Stimulated activated CD8-positive, alpha-beta memory T cell treated with anti-CD3 and anti-CD28 coated beads, Interleukin-4, amount 100 ng/mL, for 48 hours (primary cell): ENCODE measurements around the gene DMP1.

ENCODE experiments used
- DNase-seq: peaks from one replicate; pipeline ENCODE4 v3.0.0-alpha.2; 2020

DMP1 gene, protein sequence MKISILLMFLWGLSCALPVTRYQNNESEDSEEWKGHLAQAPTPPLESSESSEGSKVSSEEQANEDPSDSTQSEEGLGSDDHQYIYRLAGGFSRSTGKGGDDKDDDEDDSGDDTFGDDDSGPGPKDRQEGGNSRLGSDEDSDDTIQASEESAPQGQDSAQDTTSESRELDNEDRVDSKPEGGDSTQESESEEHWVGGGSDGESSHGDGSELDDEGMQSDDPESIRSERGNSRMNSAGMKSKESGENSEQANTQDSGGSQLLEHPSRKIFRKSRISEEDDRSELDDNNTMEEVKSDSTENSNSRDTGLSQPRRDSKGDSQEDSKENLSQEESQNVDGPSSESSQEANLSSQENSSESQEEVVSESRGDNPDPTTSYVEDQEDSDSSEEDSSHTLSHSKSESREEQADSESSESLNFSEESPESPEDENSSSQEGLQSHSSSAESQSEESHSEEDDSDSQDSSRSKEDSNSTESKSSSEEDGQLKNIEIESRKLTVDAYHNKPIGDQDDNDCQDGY

DNA sequence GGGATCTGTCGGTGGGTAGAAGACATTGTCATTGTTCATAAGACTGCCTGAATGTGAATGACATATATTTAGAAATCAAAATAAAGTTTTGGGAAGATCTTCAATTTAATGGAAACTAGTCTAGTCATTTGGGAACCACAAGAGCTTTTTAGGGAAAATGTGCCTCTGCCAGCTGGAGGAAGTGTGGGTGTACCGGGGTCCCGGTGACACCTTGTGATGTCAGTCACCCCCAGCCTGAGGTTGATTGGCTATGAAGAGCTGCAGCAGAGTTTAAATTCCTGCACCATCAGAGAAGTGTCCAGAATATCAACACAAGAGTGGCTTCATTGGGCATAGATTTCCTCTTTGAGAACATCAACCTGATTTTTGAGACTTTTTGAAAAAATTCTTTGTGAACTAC, at the start of gene DMP1:
TSS of gene DMP1 (plus strand) at position 301 of the 400 bp plus-strand sequence. CDS start 6,213 bp downstream, outside the sequence.
- DNase-seq = no peak

DNA sequence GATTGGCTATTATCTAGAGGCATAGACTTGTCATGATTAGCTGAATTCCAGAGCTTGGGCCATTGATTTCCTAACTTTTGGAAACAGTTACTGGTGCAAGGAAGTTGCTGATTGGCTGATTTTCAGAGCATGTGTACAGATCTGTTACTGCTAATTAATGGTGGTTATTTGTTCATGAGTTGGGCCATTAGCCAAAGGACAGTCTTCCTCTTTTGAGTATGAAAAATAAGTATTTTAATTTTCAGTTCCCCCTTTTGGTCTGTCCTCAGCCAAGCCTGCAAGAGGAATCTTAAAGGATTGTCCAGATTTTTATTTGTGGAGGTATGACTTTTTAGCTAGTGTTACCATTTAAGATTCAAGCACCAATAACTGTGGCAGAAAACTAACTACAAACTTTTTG, 48.7 kb upstream of the DMP1 start:
- no peak for DNase-seq

DNA sequence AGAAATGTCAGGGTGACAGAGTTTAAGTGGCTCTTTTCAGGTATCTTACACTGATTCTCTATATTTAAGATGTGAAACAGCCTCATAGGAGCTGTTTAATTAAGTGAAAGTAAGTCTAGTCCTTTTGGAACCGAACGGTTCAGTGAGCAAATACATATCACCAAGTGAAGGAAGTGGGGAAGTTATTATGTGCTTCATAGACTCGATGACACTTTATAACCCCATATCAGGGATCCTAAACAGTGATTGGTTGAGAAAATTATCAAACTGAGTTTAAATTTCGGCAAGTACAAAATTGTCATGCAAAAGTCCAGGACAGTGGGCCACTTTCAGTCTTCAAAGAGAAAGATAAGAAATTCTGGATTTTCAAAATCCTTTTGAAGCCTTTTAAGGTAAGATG, 41.9 kb upstream of the DMP1 start, which contains the start of gene DSPP:
TSS of gene DSPP (plus strand) at position 301 of the 400 bp plus-strand sequence. CDS start 2,380 bp downstream, outside the sequence.
- no peak for DNase-seq

DNA sequence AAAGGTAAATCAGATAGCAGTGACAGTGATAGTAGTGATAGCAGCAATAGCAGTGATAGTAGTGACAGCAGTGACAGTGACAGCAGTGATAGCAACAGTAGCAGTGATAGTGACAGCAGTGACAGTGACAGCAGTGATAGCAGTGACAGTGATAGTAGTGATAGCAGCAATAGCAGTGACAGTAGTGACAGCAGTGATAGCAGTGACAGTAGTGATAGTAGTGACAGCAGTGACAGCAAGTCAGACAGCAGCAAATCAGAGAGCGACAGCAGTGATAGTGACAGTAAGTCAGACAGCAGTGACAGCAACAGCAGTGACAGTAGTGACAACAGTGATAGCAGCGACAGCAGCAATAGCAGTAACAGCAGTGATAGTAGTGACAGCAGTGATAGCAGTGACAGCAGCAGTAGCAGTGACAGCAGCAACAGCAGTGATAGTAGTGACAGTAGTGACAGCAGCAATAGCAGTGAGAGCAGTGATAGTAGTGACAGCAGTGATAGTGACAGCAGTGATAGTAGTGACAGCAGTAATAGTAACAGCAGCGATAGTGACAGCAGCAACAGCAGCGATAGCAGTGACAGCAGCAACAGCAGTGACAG, 35.7 kb upstream of the DMP1 start:
- DNase-seq = no peak

DNA sequence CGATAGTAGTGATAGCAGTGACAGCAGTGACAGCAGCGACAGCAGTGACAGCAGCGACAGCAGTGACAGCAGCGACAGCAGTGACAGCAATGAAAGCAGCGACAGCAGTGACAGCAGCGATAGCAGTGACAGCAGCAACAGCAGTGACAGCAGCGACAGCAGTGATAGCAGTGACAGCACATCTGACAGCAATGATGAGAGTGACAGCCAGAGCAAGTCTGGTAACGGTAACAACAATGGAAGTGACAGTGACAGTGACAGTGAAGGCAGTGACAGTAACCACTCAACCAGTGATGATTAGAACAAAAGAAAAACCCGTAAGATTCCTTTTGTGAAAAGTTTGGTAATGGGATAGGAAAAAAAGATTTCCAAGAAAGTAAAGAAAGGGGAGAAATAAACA, 33.8 kb upstream of the DMP1 start:
- DNase-seq = no peak

DNA sequence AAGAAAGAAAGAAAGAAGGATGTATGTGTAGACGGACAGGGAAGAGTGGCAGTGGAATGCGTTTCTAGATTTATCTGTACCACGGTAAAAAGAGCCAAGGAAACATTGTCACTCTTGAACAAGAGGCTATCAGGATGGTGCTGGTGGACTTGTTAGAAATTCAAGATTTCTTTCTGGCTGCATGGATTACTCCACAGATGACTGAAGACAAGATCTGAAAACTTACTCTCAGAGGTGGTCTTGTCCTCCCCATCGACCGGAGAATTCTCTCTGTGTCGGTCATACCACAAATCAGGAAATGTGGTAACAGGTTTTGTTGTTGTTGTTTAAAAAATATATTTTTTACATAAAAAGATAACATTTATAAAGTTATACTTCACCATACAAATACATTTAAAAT, 30.0 kb upstream of the DMP1 start:
- no peak for DNase-seq

DNA sequence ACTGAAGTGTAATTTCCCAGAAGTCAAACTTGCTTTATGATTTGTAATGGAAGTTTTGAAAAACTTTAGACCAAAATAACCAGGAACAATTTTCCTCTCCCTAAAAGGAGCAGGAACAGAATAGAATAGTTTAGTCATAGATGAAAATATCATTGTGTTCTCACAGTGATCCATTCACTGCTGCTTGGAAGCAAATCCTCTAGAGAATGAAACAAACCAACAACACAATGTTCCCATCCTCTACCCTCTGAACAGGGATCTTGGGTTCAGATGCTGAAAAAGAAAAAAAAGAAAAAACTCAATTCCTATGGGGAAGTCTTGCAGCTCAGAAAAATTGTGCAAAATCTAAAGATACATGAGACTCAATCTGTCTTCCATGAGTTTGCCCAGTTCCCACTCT, 29.6 kb upstream of the DMP1 start:
- DNase-seq = no peak

DNA sequence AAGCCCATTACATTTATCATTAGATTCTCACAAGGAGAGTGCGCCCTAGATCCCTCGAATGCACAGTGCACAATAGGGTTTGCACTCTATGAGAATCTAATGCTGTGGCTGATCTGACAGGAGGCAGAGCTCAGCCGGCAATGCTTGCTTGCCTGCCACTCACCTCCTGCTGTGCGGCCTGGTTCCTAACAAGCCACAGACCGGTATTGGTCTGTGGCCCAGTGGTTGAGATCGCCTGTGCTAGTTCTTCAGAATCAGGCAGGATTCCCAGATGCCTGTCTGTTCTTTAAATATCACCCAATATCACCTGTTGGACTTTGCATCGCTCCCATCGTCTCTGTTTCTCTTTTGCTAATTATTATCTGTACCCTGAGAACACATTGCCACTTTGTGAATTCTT, 27.8 kb upstream of the DMP1 start:
- no peak for DNase-seq

DNA sequence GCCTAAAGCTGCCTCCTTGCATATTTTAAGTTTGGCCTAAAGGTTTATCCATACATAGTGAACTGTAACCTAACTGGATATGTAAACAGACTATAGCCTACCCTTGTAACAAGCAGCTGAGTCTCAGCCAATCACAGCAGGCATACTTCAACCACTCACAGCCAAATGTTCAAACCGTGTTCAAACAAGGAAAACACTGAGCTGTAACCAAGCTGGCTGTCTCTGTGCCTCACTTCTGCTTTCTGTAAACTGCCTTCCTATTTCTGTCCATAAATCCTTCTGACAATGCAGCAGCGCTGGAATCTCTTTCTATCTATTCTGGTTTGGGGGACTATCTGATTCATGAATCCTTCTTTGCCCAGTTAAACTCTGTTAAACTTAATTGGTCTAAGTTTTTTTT, 25.4 kb upstream of the DMP1 start:
- DNase-seq = no peak

DNA sequence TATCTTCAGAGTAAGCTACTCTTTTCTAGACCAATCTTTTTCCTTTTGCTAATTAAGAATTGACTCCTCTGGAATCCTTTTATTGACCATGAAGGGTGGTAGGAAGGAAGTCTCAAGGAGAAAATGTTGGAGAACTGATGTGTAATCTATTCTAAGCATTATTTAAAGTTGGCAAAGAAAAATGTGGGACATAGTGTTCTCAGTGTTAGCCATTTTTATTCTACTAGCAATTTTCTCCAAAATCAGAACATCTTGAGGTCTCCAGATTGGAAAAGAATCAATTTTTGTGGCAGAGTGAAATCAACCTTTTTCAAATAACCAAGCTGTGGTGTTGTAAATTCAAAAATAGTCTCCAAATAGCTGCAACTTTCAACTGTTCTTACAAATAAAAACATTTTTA, 18.4 kb upstream of the DMP1 start:
- DNase-seq = no peak

DNA sequence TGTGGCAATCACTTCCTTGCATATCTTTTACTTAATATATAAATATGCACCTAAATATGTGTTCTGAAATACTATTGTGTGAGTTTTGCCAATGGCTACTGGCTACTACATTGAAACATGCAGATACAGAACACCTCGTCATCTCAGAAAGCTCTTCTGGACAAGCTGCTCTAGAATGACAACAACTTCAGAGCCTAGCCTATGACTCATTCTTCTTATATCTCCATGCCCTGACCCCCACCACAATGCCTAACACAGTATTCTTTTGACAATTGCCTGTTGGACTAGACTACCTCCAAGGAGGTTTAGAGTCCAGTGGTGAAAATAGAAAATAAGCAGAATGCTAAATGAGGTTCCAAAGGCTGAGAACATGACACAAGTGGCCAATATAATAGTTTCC, 17.6 kb upstream of the DMP1 start:
- no peak for DNase-seq

DNA sequence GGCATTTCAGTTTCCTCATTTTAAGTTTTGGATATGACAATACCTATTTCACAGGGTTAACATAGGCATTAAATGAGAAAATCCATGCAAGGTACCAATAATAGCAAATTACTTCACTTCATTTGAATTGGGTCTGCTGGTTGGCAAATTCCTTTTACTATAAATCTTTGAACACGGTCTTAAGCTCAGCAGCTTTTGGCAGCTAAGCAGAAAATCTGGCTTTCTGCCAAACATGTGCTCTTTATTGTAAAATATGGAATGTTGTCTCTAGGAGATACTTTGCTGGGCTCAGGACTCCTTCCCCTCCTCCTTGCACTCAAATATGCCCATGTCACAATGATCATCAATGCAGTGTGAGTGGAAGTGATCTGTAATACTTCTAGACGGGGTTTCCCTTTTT, 16.8 kb upstream of the DMP1 start:
- DNase-seq = no peak

DNA sequence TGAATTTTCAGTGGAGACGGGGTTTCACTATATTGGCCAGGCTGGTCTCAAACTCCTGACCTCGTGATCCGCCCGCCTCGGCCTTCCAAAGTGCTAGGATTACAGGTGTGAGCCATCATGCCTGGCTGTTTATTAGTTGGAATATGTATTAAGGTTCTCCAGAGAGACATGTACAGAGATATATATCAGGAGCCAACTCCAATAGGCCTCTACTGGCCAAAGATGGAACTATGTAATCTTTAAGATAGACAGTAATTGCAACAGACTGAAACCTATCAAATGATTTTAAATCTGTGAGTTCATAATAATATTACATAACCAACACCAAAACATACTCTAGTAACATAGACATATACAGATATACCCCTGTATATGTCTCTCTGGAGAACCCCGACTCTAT, 5.8 kb upstream of the DMP1 start:
- DNase-seq = no peak

DNA sequence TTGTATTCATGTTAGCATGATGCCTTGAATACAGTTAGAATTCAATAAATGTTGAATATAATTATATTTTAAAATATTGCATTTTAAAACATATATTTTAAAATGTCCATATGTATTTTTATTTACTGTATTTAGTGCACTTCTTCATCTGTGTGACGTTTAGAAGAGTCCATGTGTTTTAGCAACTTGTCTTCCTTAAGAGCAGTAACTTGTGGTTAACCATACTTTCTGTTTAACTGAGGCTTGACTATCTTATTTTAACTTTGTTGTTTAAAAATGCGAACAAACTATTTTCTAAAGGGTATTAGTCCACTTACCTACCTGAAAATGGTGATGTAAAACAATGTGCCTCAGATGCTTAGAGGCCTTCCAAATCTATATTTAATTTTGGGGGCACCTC, 858 bp downstream of the DMP1 start:
- no peak for DNase-seq

DNA sequence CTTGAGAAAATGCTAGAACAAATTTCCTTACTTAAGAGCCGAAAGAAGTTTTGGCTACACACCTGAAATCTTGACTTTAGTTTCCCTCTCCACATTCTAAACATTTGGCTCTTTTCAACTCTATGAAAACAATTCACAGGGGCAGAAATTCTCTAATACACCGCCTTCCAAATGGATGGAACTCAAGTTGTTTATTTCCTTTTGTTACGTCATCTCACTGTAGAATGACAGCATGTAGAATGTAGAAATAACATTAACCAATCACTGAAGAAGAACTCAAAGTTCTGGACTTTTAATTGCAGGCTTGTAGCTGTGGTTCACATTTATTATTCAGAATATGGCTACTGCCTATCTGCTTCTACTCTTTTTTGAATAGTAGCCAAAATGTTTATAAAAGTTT, 1.9 kb downstream of the DMP1 start:
- DNase-seq = no peak

DNA sequence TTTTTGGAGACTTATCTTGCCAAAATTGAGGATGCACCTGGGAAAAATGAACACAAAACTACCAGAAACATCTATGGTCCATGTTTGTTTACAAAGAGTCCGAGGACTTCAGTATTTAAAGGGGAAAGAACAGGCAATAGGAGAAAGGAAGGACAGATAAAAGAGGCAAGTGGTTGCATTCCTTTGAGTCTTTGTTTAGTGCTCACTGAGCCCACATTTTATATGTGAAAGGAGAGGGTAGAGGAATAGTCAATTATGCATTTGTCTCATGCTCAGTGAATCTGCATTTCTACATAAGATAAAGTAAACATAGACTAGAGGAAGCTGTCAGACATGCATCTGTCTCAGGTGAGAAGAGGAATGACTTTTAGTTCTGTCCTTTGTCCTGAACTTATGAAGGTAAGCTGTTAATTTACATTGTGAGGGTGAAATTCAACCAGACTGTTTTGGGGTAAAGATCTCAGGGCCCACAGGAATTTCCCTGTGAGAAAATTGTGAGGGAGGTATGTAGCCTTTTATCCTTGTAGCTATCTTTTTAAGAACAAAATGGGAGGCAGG, 4.5 kb downstream of the DMP1 start:
- no peak for DNase-seq

DNA sequence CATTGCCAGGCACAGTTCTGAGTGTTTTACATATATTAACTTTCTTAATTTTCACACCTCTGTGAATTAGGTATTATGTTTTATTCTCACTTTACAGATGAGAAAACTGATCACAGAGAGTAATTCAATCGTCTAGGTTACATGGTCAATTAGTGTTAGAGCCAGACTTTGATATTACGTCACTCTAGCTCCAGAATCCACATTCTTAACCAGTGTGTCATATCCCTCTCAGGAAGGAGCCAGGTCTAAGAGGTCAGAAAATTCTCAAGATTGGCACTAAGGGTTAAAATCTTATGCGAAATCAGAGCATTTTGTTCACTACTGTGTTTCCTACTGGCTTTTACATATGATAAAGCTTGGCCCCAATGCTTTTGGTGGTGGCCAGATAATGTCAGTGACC, 7.4 kb downstream of the DMP1 start:
- DNase-seq = no peak

DNA sequence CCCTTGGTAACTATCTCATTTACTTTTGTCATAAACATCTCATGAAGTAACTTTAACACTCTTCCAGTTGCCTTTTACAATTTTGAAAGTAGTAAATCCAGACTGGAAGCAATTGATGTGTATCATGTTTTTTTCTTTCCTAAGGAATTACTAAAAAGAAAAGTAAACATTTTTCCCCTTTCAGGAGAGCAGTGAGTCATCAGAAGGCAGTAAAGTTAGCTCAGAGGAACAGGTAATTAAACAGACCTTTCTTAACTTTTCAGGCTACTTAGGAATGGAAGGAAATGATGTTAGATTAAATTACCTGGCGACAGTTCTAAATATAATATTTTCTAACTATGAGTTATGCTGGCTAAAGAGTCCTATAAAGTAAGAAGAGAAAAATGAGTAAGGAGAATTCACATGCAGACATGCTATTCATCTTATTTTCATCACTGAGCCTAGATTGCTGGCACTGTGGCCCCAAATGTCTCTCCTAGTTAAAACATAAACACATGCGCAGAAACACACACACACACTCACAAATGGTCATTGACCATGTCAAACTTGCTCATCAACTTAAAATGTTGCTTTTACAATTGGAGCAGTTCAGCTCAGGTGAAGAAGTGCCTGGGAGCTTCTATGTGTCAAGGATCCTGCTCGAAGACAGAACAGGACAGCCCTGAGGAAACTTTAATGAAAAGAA, 9.3 kb downstream of the DMP1 start:
- DNase-seq = no peak

DNA sequence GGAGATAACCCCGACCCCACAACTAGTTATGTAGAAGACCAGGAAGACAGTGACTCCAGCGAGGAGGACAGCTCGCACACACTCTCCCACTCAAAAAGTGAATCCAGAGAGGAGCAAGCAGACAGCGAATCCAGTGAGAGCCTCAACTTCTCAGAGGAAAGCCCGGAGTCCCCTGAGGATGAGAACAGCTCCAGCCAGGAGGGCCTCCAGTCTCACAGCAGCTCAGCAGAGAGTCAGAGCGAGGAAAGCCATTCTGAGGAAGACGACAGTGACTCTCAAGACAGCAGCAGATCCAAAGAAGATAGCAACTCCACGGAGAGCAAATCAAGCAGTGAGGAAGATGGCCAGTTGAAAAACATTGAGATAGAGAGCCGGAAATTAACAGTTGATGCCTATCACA, 12.8 kb downstream of the DMP1 start:
- DNase-seq = no peak

DNA sequence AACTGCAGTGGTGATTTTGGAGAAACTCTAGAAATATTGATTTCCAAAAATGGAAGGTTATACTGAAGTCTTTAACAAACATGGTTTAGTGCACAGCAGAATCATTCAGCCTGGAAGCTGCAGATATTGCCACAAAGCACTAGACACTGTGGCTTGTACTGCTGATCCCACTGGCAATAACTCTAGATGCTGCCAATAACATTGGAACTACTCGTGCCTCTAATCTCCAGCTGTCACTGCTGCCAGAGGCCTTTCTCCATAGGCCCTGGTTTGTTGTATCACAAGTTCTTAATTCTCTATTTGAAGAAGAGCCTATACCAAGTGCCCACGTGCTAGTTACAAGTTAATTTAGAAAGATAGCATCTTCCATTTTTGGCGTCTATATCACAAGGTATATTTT, 19.3 kb downstream of the DMP1 start:
- DNase-seq = no peak

DNA sequence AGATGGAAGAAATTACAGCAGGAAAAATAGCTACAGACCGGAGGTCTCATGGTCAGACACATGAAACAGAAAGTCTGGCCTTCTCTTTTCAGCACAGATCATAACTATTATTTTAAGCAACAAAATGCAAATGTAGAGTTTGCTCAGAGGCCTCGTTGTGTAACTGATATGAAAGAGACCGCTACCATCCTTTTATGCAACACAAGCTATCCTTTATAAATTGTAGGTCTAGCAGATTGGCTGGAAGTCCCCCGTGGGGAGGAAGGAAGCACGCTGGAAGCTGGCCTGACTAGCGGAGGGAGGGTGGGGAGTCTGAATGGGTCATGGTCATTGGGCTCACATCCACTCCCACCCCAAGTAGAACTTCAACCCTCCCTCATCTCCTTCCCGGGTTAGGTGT, 27.7 kb downstream of the DMP1 start:
- DNase-seq = no peak

DNA sequence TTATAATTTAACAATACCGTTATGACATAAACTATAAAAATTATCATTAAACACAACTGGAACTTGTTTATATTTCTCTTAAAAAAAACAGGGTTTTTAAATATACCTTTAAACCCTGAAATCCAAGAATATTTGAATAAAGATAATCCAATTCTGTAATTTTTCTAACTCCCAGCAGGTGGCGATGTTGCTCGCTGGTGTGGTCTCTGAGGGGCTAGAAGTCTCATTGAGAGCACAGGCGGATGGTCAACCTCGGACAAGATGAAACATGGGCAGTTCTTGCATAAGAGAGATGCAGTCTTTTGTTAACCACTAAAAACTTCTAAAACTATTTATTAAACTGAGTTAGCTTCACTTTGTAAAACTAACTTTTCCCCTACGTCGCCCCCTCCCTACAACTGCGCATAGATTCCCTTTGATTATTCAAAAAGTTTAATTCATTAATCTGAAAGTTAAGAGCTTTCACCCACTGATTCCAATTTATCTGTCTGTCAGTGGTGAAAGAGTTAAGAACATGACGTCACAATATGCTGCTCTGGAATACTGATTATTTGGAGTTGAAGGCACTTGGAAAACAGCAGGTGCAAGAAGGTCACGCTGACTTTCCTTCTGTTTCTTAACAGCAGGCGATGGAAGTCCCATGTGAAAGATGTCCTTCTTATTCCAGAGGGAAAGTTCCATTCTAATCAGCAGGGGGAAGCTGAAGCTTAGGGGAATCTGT, 29.5 kb downstream of the DMP1 start:
- peak; percentile 58 for DNase-seq

DNA sequence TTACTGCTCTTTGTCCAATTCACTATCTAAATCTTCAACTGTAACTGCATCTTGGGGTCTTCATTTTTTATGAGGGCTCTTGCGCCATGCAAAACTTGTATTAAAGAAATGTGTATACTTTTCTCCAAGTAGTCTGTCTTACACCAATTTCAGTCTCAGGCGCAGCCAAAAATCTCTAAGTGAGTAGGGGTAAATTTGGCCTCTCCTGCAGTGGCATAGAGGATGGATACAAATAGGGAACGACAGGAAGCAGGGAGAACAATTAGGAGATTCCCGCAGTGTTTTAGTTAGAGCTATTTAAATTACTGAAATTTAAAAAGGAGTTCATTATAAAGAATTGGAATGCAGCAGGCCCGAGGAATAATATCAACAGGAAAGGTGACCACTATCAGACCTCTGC, 30.2 kb downstream of the DMP1 start:
- DNase-seq = no peak
